COLO829 (cell line): ENCODE results near the gene ADSS1.

ENCODE experiments used
- DNase-seq: peaks from one replicate; pipeline ENCODE4 v3.0.0; 2012; ENCODE audit warnings: low spot score

ADSS1 gene

GRCh38 chr14:104796687-104797081 lies 72.7 kb downstream of the ADSS1 start:
- no peak for DNase-seq
